Central memory CD4-positive, alpha-beta T cell (primary cell): ENCODE measurements around the gene GNAI2.

Experiments used
- DNase-seq: peaks from one replicate; pipeline ENCODE4 v3.0.0; 2022
- total RNA-seq, 3 experiments: gene quantifications; one replicate each; lab custom pipeline; 2026; lab: John Stamatoyannopoulos, UW

GNAI2 gene
- 188 to 369 (median 239) reads per million in 3 experiments for total RNA-seq

DNA sequence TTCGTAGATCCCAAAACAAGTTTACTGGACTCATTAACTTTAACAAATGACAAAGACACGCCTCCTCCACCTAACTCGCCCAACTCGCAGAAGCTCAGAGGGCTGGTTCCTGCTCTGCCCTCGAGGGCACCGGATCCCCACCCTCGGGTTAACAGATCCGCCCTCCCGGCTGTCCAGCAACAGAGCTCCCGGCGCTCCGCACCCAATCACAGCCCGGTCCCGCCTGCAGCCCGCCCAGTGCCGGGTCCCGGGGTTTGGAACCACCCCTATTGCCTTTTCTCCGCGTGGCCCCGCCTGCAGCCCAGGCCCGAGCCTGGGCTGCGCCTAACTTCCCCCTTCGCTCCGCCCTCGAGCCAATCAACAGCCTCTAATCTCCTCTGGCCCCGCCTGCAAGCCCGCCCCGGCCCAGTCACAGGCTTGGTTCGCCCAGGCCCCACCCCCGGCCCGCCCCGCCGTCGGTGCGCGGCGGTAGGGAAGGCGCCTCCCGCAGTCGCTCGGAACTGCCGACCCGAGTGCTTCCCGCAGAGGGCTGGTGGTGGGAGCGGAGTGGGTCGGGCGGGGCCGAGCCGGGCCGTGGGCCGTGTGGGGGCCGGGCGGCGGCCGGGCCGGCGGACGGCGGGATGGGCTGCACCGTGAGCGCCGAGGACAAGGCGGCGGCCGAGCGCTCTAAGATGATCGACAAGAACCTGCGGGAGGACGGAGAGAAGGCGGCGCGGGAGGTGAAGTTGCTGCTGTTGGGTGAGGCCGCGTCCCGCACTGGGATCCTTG lies at the start of gene GNAI2:
GNAI2 (plus strand) TSS at position 489 of the 768 bp plus-strand sequence; CDS start at position 621, 132 bp downstream.
- peak; percentile 99 for DNase-seq

DNA sequence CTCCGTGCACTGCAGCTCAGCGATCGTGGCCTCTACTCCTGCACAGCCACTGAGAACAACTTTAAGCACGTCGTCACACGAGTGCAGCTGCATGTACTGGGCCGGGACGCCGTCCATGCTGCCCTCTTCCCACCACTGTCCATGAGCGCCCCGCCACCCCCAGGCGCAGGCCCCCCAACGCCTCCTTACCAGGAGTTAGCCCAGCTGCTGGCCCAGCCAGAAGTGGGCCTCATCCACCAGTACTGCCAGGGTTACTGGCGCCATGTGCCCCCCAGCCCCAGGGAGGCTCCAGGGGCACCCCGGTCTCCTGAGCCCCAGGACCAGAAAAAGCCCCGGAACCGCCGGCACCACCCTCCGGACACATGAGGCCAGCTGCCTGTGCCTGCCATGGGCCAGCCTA lies 48.3 kb upstream of the GNAI2 start:
- no peak for DNase-seq

GRCh38 chr3:50189274-50189673 lies 46.7 kb upstream of the GNAI2 start:
- DNase-seq: no peak

DNA sequence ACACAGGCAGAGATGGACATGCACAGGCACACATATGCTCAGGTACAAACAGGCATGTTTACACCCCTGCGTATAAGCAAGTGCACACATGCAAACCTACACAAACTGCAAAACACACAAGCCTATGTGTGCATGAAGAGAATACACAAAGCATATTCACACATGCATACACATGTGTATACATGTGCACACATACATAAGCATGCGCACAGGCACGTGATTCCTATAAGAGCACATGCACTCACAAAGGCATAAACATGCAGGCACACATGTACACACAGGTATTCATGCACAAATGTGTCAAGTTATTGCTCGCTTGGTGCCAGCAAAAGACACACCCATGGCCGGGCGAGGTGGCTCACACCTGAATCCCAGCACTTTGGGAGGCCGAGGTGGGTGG lies 46.0 kb upstream of the GNAI2 start:
- no peak for DNase-seq

- no peak for DNase-seq
Measured at GRCh38 chr3:50190936-50191660, 44.9 kb upstream of the GNAI2 start, which contains the start of gene GNAT1. GNAT1 (plus strand) TSS chr3:50191610; CDS start chr3:50191726, 116 bp downstream.

DNA sequence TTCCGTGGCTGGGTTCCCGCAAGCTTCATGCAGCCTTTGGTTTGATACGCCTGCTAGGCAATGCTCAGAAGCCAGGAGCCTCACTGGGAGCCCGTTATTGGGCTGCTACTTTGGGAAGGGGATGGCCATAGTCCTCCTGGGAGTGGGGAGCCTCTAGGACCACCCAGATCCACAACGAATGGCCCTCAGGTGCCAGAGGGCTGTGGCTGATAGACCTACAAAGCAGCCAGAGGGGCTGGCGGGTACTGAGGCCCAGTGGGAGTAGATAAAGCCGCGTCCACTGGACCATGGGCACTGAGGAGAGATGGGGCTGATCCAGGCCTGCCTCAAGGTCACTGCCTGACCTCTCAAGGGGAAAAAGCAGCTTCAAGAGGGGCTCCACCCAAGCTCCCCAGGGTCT lies 43.9 kb upstream of the GNAI2 start:
- no peak for DNase-seq

DNA sequence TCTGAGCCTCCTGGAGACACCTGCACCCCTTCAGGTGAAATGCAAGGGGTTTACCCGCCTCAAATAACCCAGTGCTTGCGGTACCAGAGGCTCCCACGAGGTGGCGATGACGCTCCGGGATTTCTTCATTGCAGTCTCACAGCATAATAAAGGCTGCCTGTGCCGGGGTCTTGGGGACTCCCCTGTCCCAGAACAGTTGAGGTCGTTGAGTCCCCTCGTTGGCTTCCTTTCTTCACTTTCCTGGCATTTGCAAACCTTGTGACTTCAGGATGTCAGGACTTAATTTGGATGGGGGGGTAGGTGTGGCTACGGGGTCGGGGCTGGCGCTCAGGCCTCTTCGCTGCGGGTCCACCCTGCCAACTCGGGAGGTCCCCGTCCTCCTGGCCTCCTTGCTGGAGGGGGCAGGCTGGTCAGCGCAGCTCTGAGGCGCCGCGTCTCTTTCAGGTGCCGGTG lies 43.3 kb upstream of the GNAI2 start:
- peak; percentile 76 for DNase-seq

DNA sequence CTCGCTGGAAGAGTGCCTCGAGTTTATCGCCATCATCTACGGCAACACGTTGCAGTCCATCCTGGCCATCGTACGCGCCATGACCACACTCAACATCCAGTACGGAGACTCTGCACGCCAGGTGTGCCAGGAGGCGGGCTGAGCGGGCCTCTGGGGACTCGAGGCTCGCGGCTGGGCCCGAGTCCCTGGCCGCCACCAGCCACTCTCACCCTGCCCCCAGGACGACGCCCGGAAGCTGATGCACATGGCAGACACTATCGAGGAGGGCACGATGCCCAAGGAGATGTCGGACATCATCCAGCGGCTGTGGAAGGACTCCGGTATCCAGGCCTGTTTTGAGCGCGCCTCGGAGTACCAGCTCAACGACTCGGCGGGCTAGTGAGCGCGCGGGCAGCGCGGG lies 42.7 kb upstream of the GNAI2 start:
- DNase-seq: no peak

- no peak for DNase-seq
Measured at GRCh38 chr3:50193746-50194127, 42.3 kb upstream of the GNAI2 start.

DNA sequence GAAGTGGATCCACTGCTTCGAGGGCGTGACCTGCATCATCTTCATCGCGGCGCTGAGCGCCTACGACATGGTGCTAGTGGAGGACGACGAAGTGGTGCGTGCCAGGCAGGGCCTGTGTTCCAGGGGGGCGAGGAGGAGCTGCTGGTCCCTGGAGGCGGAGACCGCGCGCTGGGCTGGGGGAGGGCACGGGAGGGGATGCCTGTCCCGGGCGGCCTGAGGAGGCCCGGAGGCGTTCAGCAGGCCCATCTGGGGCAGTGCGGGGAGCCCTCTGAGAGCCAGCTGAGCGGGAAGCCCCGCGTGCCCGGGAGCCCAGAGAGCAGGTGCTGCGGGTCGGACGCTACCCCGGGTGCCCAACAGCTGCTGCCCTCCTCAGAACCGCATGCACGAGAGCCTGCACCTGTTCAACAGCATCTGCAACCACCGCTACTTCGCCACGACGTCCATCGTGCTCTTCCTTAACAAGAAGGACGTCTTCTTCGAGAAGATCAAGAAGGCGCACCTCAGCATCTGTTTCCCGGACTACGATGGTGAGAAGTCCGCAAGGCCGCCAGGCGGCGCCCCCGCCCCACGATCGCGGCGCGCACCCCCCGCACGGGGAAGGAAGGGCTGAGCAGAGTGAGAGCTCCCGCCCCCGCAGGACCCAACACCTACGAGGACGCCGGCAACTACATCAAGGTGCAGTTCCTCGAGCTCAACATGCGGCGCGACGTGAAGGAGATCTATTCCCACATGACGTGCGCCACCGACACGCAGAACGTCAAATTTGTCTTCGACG lies 41.7 kb upstream of the GNAI2 start:
- DNase-seq: peak; percentile 87

- DNase-seq: no peak
Measured at GRCh38 chr3:50194903-50195500, 41.0 kb upstream of the GNAI2 start.

DNA sequence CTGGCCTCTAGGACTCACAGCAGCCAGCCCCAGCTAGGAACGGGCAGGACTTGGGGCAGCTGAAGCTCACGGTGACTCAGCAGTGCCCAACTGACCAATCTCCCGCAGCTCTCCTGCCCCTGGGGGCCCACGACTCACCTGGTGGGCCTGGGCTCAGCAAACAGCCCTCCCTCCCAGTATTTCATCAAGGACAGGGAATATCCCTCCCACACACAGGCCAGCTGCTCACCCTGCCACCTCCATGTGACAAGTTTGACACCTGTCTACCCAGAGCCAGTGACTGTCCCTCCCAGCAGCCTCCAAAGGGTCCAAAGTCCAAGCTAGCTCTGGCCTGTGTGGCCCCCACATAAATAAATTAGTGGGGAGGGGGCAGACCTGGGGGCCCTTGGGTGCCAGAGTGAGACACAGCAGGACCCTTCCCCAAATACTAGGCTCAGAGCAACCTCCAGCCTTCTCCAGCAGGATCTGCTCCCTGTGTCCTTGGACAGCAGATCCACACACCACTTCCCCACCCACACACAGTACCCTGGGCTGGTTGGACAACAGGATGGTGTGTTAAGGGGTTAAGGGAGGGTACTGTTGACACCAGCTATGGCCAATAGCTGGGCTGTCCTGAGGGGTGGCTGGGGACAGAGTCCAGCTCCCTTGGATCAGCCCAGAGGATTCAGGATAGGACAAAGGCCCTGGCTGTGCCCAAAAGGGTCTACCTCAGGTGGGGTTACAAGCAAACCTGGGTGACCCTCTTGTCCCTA lies 40.3 kb upstream of the GNAI2 start:
- DNase-seq: no peak

- DNase-seq: no peak
Measured at GRCh38 chr3:50196253-50196801, 39.7 kb upstream of the GNAI2 start.

GRCh38 chr3:50201573-50202315 lies 34.3 kb upstream of the GNAI2 start:
- no peak for DNase-seq

DNA sequence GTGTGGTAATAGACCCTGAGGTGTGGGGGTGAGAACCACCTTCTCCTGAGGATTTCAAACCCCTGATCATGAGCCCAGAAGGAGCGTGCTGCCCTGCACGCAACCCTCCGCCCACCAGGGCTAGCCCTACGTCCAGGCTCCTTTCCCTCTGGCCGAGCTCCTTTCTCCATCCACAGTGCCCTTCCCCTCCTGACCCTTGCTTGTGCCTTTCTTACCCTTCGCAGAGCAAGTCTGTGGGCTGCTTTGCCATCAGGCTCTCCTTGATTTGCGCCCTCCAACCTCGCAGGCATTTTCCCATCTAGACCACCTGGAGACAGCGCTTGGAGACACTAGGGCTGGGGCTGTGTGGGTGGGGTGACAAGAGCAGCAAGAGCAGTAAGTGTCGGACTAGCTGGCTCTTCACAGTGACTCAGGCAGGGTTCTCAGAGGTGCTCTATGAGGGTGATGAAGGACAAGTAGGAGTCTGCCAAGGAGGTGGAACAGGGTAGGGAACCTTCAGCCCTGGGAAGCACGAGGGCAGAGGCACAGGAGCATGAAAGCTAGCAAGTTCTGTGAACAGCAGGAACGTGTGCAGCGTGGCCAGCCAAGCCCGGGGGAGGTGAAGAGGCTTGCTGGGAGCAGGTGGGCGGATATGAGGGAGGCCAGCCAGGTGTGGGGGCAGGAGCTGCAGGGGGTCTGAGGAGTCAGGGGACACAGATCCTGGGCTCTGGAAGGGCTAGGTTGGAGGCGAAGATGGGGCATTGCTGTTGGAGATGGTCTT lies 33.5 kb upstream of the GNAI2 start:
- DNase-seq: no peak

GRCh38 chr3:50203113-50203808 lies 32.7 kb upstream of the GNAI2 start:
- no peak for DNase-seq

DNA sequence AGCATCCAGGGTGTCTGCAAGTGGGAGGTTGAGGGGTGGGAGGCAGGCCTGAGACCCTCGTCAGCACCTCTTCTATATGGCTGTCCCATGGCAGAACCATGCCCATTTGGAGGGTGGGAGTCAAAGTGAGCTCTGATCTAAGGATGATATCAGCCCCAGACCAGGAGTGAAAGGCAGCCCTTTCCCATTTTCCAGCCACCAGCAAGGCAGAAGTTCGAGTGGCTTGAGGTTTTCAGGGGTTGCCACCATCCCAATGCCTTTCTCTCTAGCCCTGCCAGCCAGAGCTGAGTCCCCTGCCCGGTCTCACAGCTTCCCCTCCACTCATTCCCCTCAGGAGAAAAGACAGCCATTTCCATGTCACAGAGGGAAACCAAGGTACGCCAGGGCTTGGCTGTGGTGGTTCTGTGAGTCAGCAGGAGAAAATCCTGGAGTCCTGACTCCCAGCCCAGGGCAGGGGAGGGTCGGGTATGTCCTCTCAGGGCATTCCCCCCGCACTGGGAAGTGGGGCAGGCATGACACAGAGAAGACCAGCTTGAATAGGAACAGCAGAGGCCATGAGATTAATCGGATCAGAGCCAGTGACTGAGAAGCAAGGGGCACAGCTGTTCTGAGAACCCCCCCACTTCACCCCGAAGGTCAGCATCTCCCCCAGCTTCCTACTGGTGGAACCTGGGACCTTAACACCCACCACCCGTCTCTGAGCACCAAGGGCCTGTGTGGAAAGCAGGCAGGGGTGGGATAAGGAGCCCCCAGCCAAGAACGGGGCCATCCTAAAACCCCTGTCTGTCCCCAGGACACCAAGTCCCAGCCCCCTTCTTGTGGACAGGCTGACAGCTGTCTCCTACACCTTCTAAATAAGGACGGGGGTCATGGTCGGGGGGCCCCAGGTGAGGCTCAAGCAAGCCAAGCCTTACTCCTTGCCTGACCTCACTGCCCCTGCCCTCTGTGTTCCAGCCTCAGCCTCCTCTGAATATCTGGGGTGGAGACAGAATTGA lies 31.9 kb upstream of the GNAI2 start:
- DNase-seq: no peak

- DNase-seq: no peak
Measured at GRCh38 chr3:50204804-50205412, 31.1 kb upstream of the GNAI2 start, which contains the start of gene SLC38A3. SLC38A3 (plus strand) TSS chr3:50205271; CDS start chr3:50214200, 8,929 bp downstream.
